Measurements from ENCODE around the gene APOBEC3G. TPM values are rescaled to one million over a fixed set of nuclear protein-coding genes. Genes with fewer than 3 reads are reported as not detected.

The APOBEC3G gene
- polyA plus RNA-seq, 4 donors, result 1.3 to 8.0 (median 5.9) TPM

GRCh38 chr22:39101226-39101625 is 24.2 kb downstream of the APOBEC3G start:
- FAIRE-seq, result no peak
- no peaks in the 10 kb centered on the region for H3K9me3 ChIP-seq (ENCODE audit: control insufficient read depth in 2 of 2, insufficient read depth in 1 of 2, low read depth in 1 of 2, low read length in 1 of 2)
- H3K4me1 ChIP-seq (ENCODE audit: control insufficient read depth in 3 of 3, insufficient read depth in 2 of 3, low read depth in 1 of 3, low read length in 2 of 3), result no peaks in the 10 kb centered on the region
- no peak overlapping the region for H3K4me3 ChIP-seq (ENCODE audit: low read depth in 1 of 3, low read length in 3 of 3)
- 67 to 82% (median 74%) methylated on average over 10 to 13 of the region's 13 CpGs for whole genome bisulfite sequencing, 3 donors
- no peak for DNase-seq
- no peaks in the 10 kb centered on the region for H3K27me3 ChIP-seq (ENCODE audit: control insufficient read depth in 3 of 3, insufficient read depth in 3 of 3, low read length in 3 of 3)
- no peaks in the 10 kb centered on the region for H3K36me3 ChIP-seq (ENCODE audit: control insufficient read depth in 3 of 3, insufficient read depth in 2 of 3, low read depth in 1 of 3, low read length in 3 of 3)
- no peak overlapping the region for H3K27ac ChIP-seq (ENCODE audit: low read depth in 1 of 3, low read length in 2 of 3)

DNA sequence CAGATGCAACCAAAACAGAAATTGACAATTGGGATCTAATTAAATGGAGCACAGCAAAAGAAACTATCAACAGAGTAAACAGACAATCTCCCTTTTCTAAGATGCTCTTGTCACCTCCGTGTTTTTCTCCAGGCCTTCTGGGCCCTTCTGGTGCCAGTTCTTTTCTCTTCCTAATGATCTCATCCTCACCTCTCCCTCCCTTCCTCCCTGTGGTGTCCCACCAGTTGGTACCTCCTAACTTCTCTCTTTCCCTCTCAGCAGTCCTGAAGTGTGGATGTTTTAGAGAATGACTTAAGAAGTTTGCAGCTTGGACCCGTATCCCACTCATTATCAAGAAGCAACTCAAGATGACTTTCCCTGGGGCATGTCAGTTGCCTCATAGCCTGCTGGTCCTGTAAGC is 26.4 kb downstream of the APOBEC3G start:
- no peak for FAIRE-seq

GRCh38 chr22:39106326-39106725 is 29.3 kb downstream of the APOBEC3G start:
- H3K27ac ChIP-seq (ENCODE audit: low read depth in 1 of 3, low read length in 2 of 3), result no peak overlapping the region
- peaks cover 0 to 3% (median 0%) of the 10 kb centered on the region in 3 donors for H3K27me3 ChIP-seq (ENCODE audit: control insufficient read depth in 3 of 3, insufficient read depth in 3 of 3, low read length in 3 of 3)
- no peak overlapping the region for H3K4me3 ChIP-seq (ENCODE audit: low read depth in 1 of 3, low read length in 3 of 3)
- FAIRE-seq (no peak), DNase-seq (no peak)
- no peaks in the 10 kb centered on the region for H3K4me1 ChIP-seq (ENCODE audit: control insufficient read depth in 3 of 3, insufficient read depth in 2 of 3, low read depth in 1 of 3, low read length in 2 of 3)
- no peaks in the 10 kb centered on the region for H3K9me3 ChIP-seq (ENCODE audit: control insufficient read depth in 2 of 2, insufficient read depth in 1 of 2, low read depth in 1 of 2, low read length in 1 of 2)
- no peaks in the 10 kb centered on the region for H3K36me3 ChIP-seq (ENCODE audit: control insufficient read depth in 3 of 3, insufficient read depth in 2 of 3, low read depth in 1 of 3, low read length in 3 of 3)
- 54 to 75% (median 54%) methylated on average over 2 of the region's 2 CpGs for WGBS, 3 donors

More for the DNA sequence above, 26.4 kb downstream of the APOBEC3G start:
- Histone ChIP-seq H3K36me3 (ENCODE audit: control insufficient read depth in 3 of 3, insufficient read depth in 2 of 3, low read depth in 1 of 3, low read length in 3 of 3) (no peaks in the 10 kb centered on the region), H3K27me3 (ENCODE audit: control insufficient read depth in 3 of 3, insufficient read depth in 3 of 3, low read length in 3 of 3) (no peaks in the 10 kb centered on the region), H3K27ac (ENCODE audit: low read depth in 1 of 3, low read length in 2 of 3) (no peak overlapping the region), H3K4me1 (ENCODE audit: control insufficient read depth in 3 of 3, insufficient read depth in 2 of 3, low read depth in 1 of 3, low read length in 2 of 3) (no peaks in the 10 kb centered on the region), H3K9me3 (ENCODE audit: control insufficient read depth in 2 of 2, insufficient read depth in 1 of 2, low read depth in 1 of 2, low read length in 1 of 2) (no peaks in the 10 kb centered on the region), H3K4me3 (ENCODE audit: low read depth in 1 of 3, low read length in 3 of 3) (no peak overlapping the region)
- WGBS, 3 donors, result 68 to 75% (median 74%) methylated on average over 2 of the region's 2 CpGs
- no peak for DNase-seq

DNA sequence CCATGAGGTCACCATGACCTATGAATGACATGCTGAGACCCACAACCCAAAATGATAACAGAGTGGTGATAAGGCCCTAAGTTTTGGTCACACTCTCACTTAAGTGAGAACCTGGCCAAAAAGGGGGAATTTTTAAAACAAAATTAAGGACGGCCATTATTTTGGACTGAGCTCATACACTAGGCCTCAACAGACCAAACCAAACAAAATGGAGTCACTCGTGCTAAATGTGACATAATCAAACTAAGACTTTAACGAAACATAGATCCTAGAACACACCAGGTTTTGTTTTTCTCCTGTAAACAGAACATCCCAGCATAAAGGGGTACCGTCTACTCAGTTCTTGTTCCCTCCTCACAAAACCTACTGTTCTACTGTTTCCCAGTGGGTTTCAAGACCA is 31.4 kb downstream of the APOBEC3G start:
- peaks cover 0 to 5% (median 0%) of the 10 kb centered on the region in 3 donors for H3K27me3 ChIP-seq (ENCODE audit: control insufficient read depth in 3 of 3, insufficient read depth in 3 of 3, low read length in 3 of 3)
- FAIRE-seq (no peak), DNase-seq (no peak)

GRCh38 chr22:39109361-39109760 is 32.3 kb downstream of the APOBEC3G start:
- WGBS, 3 donors, result 79 to 89% (median 84%) methylated on average over 9 of the region's 9 CpGs
- H3K36me3 ChIP-seq (ENCODE audit: control insufficient read depth in 3 of 3, insufficient read depth in 2 of 3, low read depth in 1 of 3, low read length in 3 of 3), result no peaks in the 10 kb centered on the region

More for the DNA sequence above, 31.4 kb downstream of the APOBEC3G start:
- WGBS, 3 donors, result 93 to 95% (median 94%) methylated on average over 4 of the region's 4 CpGs
- Histone ChIP-seq H3K27ac (ENCODE audit: low read depth in 1 of 3, low read length in 2 of 3) (no peak overlapping the region), H3K4me3 (ENCODE audit: low read depth in 1 of 3, low read length in 3 of 3) (no peak overlapping the region), H3K4me1 (ENCODE audit: control insufficient read depth in 3 of 3, insufficient read depth in 2 of 3, low read depth in 1 of 3, low read length in 2 of 3) (no peaks in the 10 kb centered on the region), H3K36me3 (ENCODE audit: control insufficient read depth in 3 of 3, insufficient read depth in 2 of 3, low read depth in 1 of 3, low read length in 3 of 3) (no peaks in the 10 kb centered on the region), H3K9me3 (ENCODE audit: control insufficient read depth in 2 of 2, insufficient read depth in 1 of 2, low read depth in 1 of 2, low read length in 1 of 2) (no peaks in the 10 kb centered on the region)

DNA sequence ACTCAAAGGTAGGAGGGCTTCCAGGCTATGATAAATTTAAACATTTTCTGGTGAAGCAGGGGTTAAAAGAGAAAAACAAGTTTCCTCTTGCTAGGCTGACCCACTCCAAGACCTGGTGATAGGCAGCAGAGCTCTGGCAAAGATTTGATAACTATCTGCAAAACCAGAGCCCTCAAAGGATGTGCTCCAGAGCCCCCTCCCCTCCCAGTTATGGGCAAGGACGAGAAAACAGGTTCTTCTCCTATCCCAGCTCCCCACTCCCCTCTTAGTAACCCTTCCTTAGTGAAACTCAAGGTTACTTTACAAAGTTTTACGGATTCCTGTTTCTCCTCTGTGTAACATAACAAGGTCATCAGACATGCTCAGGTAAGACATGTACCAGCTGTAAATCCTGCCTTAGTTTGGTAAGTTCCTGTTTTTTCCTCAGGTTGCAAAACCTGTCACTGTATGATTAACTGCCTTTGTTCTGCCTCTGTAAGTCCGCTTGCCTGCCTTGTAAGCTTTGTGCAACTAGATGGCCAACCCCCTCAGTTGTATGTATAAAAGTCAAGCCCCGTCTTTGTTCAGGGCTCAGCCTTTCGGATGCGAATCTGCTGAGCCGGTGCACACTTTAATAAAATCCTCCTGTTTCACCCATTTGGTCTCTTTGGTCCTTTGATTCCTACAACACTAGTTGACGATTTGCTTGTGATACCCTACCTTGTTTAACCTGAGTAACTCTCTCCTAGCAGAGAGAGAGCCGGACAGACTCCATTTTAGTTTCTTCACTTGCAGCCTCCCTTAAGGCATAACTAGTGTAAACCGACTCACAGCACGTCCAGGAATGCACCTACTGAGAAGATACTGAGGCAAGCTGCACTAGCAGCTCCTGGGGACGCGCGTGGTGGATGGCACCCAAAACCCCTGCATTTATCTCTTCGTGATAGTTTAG is 33.8 kb downstream of the APOBEC3G start:
- peak in 1 of 2 donors; percentile 18 for DNase-seq
- H3K9me3 ChIP-seq (ENCODE audit: control insufficient read depth in 2 of 2, insufficient read depth in 1 of 2, low read depth in 1 of 2, low read length in 1 of 2), result no peaks in the 10 kb centered on the region
- WGBS, 3 donors, result 64 to 78% (median 75%) methylated on average over 15 of the region's 15 CpGs
- no peaks in the 10 kb centered on the region for H3K4me1 ChIP-seq (ENCODE audit: control insufficient read depth in 3 of 3, insufficient read depth in 2 of 3, low read depth in 1 of 3, low read length in 2 of 3)
- FAIRE-seq, result no peak
- no peaks in the 10 kb centered on the region for H3K36me3 ChIP-seq (ENCODE audit: control insufficient read depth in 3 of 3, insufficient read depth in 2 of 3, low read depth in 1 of 3, low read length in 3 of 3)
- no peak overlapping the region for H3K27ac ChIP-seq (ENCODE audit: low read depth in 1 of 3, low read length in 2 of 3)
- H3K4me3 ChIP-seq (ENCODE audit: low read depth in 1 of 3, low read length in 3 of 3), result no peak overlapping the region
- H3K27me3 ChIP-seq (ENCODE audit: control insufficient read depth in 3 of 3, insufficient read depth in 3 of 3, low read length in 3 of 3), result peaks cover 0 to 25% (median 0%) of the 10 kb centered on the region in 3 donors

More at GRCh38 chr22:39109361-39109760, 32.3 kb downstream of the APOBEC3G start:
- FAIRE-seq (no peak), DNase-seq (no peak)
- Histone ChIP-seq H3K9me3 (ENCODE audit: control insufficient read depth in 2 of 2, insufficient read depth in 1 of 2, low read depth in 1 of 2, low read length in 1 of 2) (no peaks in the 10 kb centered on the region), H3K4me3 (ENCODE audit: low read depth in 1 of 3, low read length in 3 of 3) (no peak overlapping the region), H3K4me1 (ENCODE audit: control insufficient read depth in 3 of 3, insufficient read depth in 2 of 3, low read depth in 1 of 3, low read length in 2 of 3) (no peaks in the 10 kb centered on the region), H3K27me3 (ENCODE audit: control insufficient read depth in 3 of 3, insufficient read depth in 3 of 3, low read length in 3 of 3) (peaks cover 0 to 12% (median 0%) of the 10 kb centered on the region in 3 donors), H3K27ac (ENCODE audit: low read depth in 1 of 3, low read length in 2 of 3) (no peak overlapping the region)

DNA sequence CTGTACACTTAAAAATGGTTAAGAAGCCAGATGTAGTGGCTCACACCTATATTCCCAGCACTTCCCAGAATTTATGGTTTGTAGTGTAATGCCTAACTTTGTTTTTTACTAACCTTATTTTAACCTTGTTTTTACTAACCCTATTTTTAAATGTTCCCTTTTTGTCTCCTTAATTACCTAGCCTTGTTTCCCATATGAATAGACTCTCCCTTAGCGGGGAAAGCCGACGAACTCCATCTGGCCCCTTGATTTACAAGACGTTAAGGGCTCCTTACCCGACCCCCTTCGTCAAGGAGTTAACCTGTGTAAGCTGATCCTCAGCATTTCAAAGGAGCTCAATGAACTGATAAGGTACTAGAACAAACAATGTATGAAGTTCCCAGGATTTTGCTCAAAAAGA is 37.0 kb downstream of the APOBEC3G start:
- Histone ChIP-seq H3K4me3 (ENCODE audit: low read depth in 1 of 3, low read length in 3 of 3) (no peak overlapping the region), H3K27me3 (ENCODE audit: control insufficient read depth in 3 of 3, insufficient read depth in 3 of 3, low read length in 3 of 3) (peaks cover 0 to 28% (median 0%) of the 10 kb centered on the region in 3 donors), H3K9me3 (ENCODE audit: control insufficient read depth in 2 of 2, insufficient read depth in 1 of 2, low read depth in 1 of 2, low read length in 1 of 2) (no peaks in the 10 kb centered on the region), H3K4me1 (ENCODE audit: control insufficient read depth in 3 of 3, insufficient read depth in 2 of 3, low read depth in 1 of 3, low read length in 2 of 3) (peaks cover 0 to 5% (median 0%) of the 10 kb centered on the region in 3 donors), H3K36me3 (ENCODE audit: control insufficient read depth in 3 of 3, insufficient read depth in 2 of 3, low read depth in 1 of 3, low read length in 3 of 3) (no peaks in the 10 kb centered on the region), H3K27ac (ENCODE audit: low read depth in 1 of 3, low read length in 2 of 3) (no peak overlapping the region)
- FAIRE-seq, result no peak
- DNase-seq, result no peak
- WGBS, 3 donors, result 14 to 42% (median 36%) methylated on average over 6 of the region's 6 CpGs

GRCh38 chr22:39115570-39115969 is 38.5 kb downstream of the APOBEC3G start:
- H3K4me1 ChIP-seq (ENCODE audit: control insufficient read depth in 3 of 3, insufficient read depth in 2 of 3, low read depth in 1 of 3, low read length in 2 of 3), result peaks cover 0 to 5% (median 0%) of the 10 kb centered on the region in 3 donors
- H3K4me3 ChIP-seq (ENCODE audit: low read depth in 1 of 3, low read length in 3 of 3), result no peak overlapping the region
- no peaks in the 10 kb centered on the region for H3K36me3 ChIP-seq (ENCODE audit: control insufficient read depth in 3 of 3, insufficient read depth in 2 of 3, low read depth in 1 of 3, low read length in 3 of 3)
- FAIRE-seq, result no peak
- no peaks in the 10 kb centered on the region for H3K9me3 ChIP-seq (ENCODE audit: control insufficient read depth in 2 of 2, insufficient read depth in 1 of 2, low read depth in 1 of 2, low read length in 1 of 2)
- H3K27ac ChIP-seq (ENCODE audit: low read depth in 1 of 3, low read length in 2 of 3), result no peak overlapping the region
- peaks cover 0 to 28% (median 0%) of the 10 kb centered on the region in 3 donors for H3K27me3 ChIP-seq (ENCODE audit: control insufficient read depth in 3 of 3, insufficient read depth in 3 of 3, low read length in 3 of 3)
- DNase-seq, result no peak
- 79 to 84% (median 80%) methylated on average over 2 of the region's 2 CpGs for whole genome bisulfite sequencing, 3 donors
